Gastroesophageal sphincter (tissue), 4 donors: ENCODE results near the gene ENTPD5. TPM values are rescaled to one million over a fixed set of nuclear protein-coding genes. Genes with fewer than 3 reads are reported as not detected.

Experiments
- ATAC-seq: fragments of 150-250 bp; one replicate; pipeline ENCODE4 v1.9.1; 2016; ENCODE audit warnings: mild to moderate bottlenecking, moderate library complexity
- H3K27ac ChIP-seq, 4 donors: fragments of 200-600 bp; sonication (generic) in 3 of 4; 1 replicate in 3 of 4; 2 replicates in 1 of 4; pipeline ENCODE4 v1.5.1; 2016 to 2019
- H3K27me3 ChIP-seq: fragments of 200-600 bp; sonication (generic); one replicate; pipeline ENCODE4 v1.5.1; 2019
- H3K36me3 ChIP-seq, 2 donors: fragments of 200-600 bp; sonication (generic); one replicate each; pipeline ENCODE4 v1.5.1; 2019; ENCODE audit warnings: control low read depth in 1 of 2
- H3K4me1 ChIP-seq, 3 donors: fragments of 200-600 bp; sonication (generic); 1 replicate in 2 of 3; 2 replicates in 1 of 3; pipeline ENCODE4 v1.5.1; 2016 to 2019; ENCODE audit warnings: control low read depth in 2 of 3
- H3K4me3 ChIP-seq, 2 donors: fragments of 200-600 bp; sonication (generic); one replicate each; pipeline ENCODE4 v1.5.1; 2019; ENCODE audit warnings: mild to moderate bottlenecking in 1 of 2, moderate library complexity in 1 of 2
- H3K9me3 ChIP-seq, 3 donors: fragments of 200-600 bp; sonication (generic); one replicate each; pipeline ENCODE4 v1.5.1; 2017 to 2019; ENCODE audit warnings: control low read depth in 2 of 3
- CTCF ChIP-seq, 4 experiments: fragments of 200-600 bp in 2 of 4; fragments of 450-650 bp in 2 of 4; sonication (generic) in 1 of 4; IDR thresholded peaks; one replicate each; pipeline ENCODE4 v1.5.1; 2017 to 2019; ENCODE audit warnings: antibody characterized with exemption in 4 of 4, mild to moderate bottlenecking in 2 of 4, moderate library complexity in 2 of 4
- EP300 ChIP-seq: sonication (generic); formaldehyde crosslinking; IDR thresholded peaks from one replicate; pipeline ENCODE4 v1.6.1; 2017; ENCODE audit warnings: antibody characterized with exemption, mild to moderate bottlenecking
- POLR2A ChIP-seq, 2 donors: fragments of 450-650 bp; IDR thresholded peaks; one replicate each; pipeline ENCODE4 v1.6.1; 2017; ENCODE audit warnings: antibody characterized with exemption in 2 of 2, mild to moderate bottlenecking in 2 of 2, moderate library complexity in 1 of 2
- POLR2AphosphoS5 ChIP-seq: sonication (generic); formaldehyde crosslinking; IDR thresholded peaks from one replicate; pipeline ENCODE4 v1.6.1; 2017; ENCODE audit warnings: antibody characterized with exemption
- WGBS, 2 donors: methylation state at CpG; one replicate each; pipeline ENCODE4 v1.1.5; 2018; ENCODE audit warnings: low coverage in 1 of 2; 5-methylcytosine and 5-hydroxymethylcytosine counted together
- total RNA-seq, 4 donors: library from RNA; depleted of rRNA; stranded (reverse); fragments of >200 nt; gene quantifications; one replicate each; pipeline ENCODE4 v1.1.0, GENCODE V29; 2016

The ENTPD5 gene
- total RNA-seq, 4 donors from 2014 or later: 5.9 to 7.1 (median 6.4) TPM

GRCh38 chr14:74019408-74020137, 485 bp upstream of the ENTPD5 start:
- Histone ChIP-seq H3K4me1 (peaks cover 0 to 25% (median 3%) of the 10 kb centered on the region in 3 donors), H3K9me3 (no peaks in the 10 kb centered on the region), H3K36me3 (peaks cover 0 to 4% of the 10 kb centered on the region in 2 donors), H3K27ac (peak overlapping the region; percentile 83 to 99 (median 98)), H3K27me3 (no peaks in the 10 kb centered on the region), H3K4me3 (peak overlapping the region; percentile 70 to 94)
- no peak for TF ChIP-seq CTCF (IDR thresholded peaks at IDR 0.05)
- no peak for TF ChIP-seq POLR2A (IDR thresholded peaks at IDR 0.05)
- TF ChIP-seq POLR2AphosphoS5: no peak
- TF ChIP-seq EP300: no peak
- no peak for ATAC-seq
- WGBS, 2 donors: 0 to 2% methylated on average over 3 to 10 of the region's 21 CpGs

GRCh38 chr14:74018174-74018585, 908 bp downstream of the ENTPD5 start:
- H3K4me3 ChIP-seq: peak overlapping the region; percentile 70 to 94
- 0 to 6% methylated on average over 8 of the region's 8 CpGs for WGBS, 2 donors
- peak; percentile 16 for ATAC-seq

GRCh38 chr14:74015963-74016362, 3.1 kb downstream of the ENTPD5 start:
- H3K27me3 ChIP-seq: no peaks in the 10 kb centered on the region
- H3K4me1 ChIP-seq: peaks cover 0 to 25% (median 3%) of the 10 kb centered on the region in 3 donors
- no peak overlapping the region for H3K27ac ChIP-seq
- TF ChIP-seq POLR2A (IDR thresholded peaks at IDR 0.05): no peak
- H3K9me3 ChIP-seq: no peaks in the 10 kb centered on the region
- no peak overlapping the region for H3K4me3 ChIP-seq
- ATAC-seq: no peak
- peaks cover 0 to 27% of the 10 kb centered on the region in 2 donors for H3K36me3 ChIP-seq

More at GRCh38 chr14:74018174-74018585, 908 bp downstream of the ENTPD5 start:
- TF ChIP-seq CTCF (IDR thresholded peaks at IDR 0.05): no peak
- TF ChIP-seq EP300: no peak
- TF ChIP-seq POLR2AphosphoS5: no peak
- H3K4me1 ChIP-seq: peaks cover 0 to 25% (median 3%) of the 10 kb centered on the region in 3 donors
- H3K9me3 ChIP-seq: no peaks in the 10 kb centered on the region
- H3K27ac ChIP-seq: peak overlapping the region; percentile 94 to 99 (median 98)
- no peaks in the 10 kb centered on the region for H3K27me3 ChIP-seq
- peaks cover 0 to 5% of the 10 kb centered on the region in 2 donors for H3K36me3 ChIP-seq

- no peaks in the 10 kb centered on the region for H3K9me3 ChIP-seq
- 74 to 89% methylated on average over 3 of the region's 3 CpGs for WGBS, 2 donors
Observed at GRCh38 chr14:74015176-74015575, 3.9 kb downstream of the ENTPD5 start.

GRCh38 chr14:74014299-74014698, 4.8 kb downstream of the ENTPD5 start:
- 88 to 92% methylated on average over 1 of the region's 1 CpG for WGBS, 2 donors
- Histone ChIP-seq H3K4me3 (no peak overlapping the region), H3K9me3 (no peaks in the 10 kb centered on the region), H3K36me3 (peaks cover 0 to 44% of the 10 kb centered on the region in 2 donors), H3K27ac (no peak overlapping the region), H3K27me3 (no peaks in the 10 kb centered on the region), H3K4me1 (peaks cover 0 to 9% (median 3%) of the 10 kb centered on the region in 3 donors)
- TF ChIP-seq POLR2AphosphoS5: no peak
- no peak for TF ChIP-seq EP300
- TF ChIP-seq POLR2A (IDR thresholded peaks at IDR 0.05): no peak
- TF ChIP-seq CTCF (IDR thresholded peaks at IDR 0.05): no peak
- ATAC-seq: no peak

More at GRCh38 chr14:74015176-74015575, 3.9 kb downstream of the ENTPD5 start:
- H3K36me3 ChIP-seq: peaks cover 0 to 35% of the 10 kb centered on the region in 2 donors
- H3K4me1 ChIP-seq: peaks cover 0 to 18% (median 3%) of the 10 kb centered on the region in 3 donors
- no peak for ATAC-seq
- no peaks in the 10 kb centered on the region for H3K27me3 ChIP-seq
- no peak for TF ChIP-seq POLR2AphosphoS5
- TF ChIP-seq POLR2A (IDR thresholded peaks at IDR 0.05): no peak
- TF ChIP-seq EP300: no peak
- TF ChIP-seq CTCF (IDR thresholded peaks at IDR 0.05): no peak
- H3K4me3 ChIP-seq: no peak overlapping the region
- no peak overlapping the region for H3K27ac ChIP-seq
